GM12874 (cell line): Measurements from ENCODE around the gene TRPV4.

Experiments used
- CTCF ChIP-seq: IDR thresholded peaks from 2 replicates; pipeline ENCODE4 v1.5.1; 2011; ENCODE audit warnings: low read depth, mild to moderate bottlenecking, control low read depth, low read length, moderate library complexity; ENCODE audit not compliant: insufficient read depth

The TRPV4 gene

GRCh38 chr12:109766251-109766778 is 66.9 kb downstream of the TRPV4 start:
- no peak for TF ChIP-seq CTCF

- TF ChIP-seq CTCF = no peak
Observed at GRCh38 chr12:109765446-109765810, 67.8 kb downstream of the TRPV4 start.

GRCh38 chr12:109764776-109765445 is 68.3 kb downstream of the TRPV4 start:
- no peak for TF ChIP-seq CTCF

GRCh38 chr12:109764123-109764522 is 69.1 kb downstream of the TRPV4 start:
- no peak for TF ChIP-seq CTCF

- no peak for TF ChIP-seq CTCF
Observed at GRCh38 chr12:109763201-109763841, 69.9 kb downstream of the TRPV4 start.

- TF ChIP-seq CTCF = no peak
Observed at GRCh38 chr12:109762673-109763191, 70.5 kb downstream of the TRPV4 start.

- TF ChIP-seq CTCF = no peak
Observed at GRCh38 chr12:109762071-109762672, 71.0 kb downstream of the TRPV4 start.
